Urothelium cell line (cell line): Measurements from ENCODE around the gene CRB1.
"Not testable (repeated sequence)": the region's sequence is repeated elsewhere in the genome, so short reads cannot be mapped to it uniquely, and the experiment has no call there.

Experiments used
- DNase-seq: peaks from one replicate; pipeline ENCODE4 v3.0.0; 2011; ENCODE audit warnings: low spot score, mixed read lengths
- FAIRE-seq: peaks from 2 replicates; lab custom pipeline; 2011; peaks lifted over from hg19 to GRCh38; lab: Jason Lieb, UNC

Gene CRB1

DNA sequence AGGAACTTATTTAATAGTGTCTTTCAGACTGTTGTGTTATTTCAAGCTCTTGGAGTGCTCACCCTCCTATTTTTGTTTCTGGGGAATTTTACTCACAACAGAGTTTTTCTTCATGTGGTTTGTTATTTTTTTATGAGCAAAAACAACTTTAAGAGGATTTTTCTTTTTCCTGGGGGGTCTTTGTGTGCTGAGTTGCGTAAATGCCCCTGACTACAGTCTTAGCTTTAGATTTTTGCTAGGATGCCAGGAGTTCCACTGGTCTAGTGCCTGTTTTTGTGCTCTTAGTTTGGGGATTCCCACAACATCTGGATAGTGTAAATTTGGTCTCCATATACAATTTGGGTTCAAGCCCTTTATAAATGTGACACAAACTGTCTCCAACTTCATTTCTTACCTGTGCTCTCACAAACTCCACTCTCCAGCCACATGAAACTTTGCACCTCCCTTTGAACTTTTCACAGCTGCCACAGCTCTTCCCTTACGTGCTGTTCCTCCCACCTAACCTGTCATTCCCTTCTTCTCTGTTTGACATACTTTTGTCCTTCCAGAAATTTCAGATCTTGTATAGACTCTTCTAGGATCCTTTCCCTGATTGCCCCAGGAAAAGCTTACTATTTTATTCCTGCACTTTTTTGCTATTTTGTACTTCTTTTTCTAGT, 180.2 kb downstream of the CRB1 start:
- FAIRE-seq, result no peak

DNA sequence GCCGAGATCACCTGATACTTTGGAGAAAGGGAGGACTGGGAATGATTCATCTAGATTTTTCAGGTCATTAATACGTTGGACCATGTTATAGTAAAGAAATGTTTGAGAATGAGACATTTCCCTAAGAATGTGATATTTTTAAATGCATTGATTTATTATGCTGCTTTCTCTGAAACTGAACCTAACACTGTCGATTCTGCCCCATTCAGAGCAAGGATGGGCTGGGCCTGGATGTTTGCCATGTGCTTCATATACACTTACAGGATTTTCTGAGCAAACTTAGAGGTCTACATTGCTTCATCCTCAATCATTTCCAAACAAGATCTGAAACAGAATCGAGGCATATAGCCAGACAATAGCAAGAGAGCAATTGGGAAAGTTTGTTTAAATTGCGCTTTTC, 183.3 kb downstream of the CRB1 start:
- FAIRE-seq, result no peak
- DNase-seq, result no peak

More for the DNA sequence above, 180.2 kb downstream of the CRB1 start:
- no peak for DNase-seq

DNA sequence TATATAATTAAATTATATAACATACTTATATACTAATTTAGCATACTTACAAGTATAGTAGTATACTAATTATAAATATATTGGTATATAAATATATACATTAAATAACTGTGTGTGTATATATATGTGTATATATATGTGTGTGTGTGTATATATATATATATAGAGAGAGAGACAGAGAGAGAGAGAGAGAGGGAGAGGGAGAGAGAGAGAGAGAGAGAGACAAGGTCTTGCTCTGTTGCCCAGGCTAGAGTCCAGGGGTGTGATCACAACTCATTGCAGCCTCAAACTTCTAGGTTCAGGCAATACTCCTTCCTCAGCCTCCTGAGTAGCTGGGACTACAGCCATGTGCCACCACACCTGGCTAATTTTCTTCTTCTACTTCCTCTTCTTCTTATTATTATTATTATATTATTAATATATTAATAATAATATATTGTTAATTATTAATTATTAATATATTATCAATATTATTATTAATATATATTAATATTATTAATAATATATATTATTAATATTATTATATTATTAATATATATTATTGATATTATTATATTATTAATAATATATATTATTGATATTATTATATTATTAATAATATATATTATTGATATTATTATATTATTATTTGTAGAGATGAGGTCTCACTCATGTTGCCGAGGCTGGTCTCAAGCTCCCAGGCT, 185.5 kb downstream of the CRB1 start:
- no peak for FAIRE-seq
- DNase-seq, result no peak

DNA sequence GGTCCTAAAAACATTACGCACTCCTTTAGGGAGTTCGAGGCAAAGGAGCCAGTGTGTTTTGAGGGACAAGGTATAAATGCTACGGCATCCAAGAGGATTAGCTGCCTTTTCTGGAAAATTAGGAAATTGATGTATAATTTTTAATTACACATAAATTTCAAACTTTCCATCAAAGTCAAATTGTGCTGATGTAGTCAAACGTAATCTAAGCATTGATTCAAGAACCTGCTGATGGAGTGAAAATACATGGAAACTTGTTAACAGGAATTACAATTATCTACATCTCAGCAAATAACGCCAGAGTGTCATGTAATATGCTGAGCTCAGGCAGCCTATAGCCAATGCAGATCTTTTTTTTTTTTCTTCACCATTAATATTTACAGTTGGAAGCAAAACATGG, 194.5 kb downstream of the CRB1 start:
- FAIRE-seq, result no peak
- DNase-seq, result no peak

DNA sequence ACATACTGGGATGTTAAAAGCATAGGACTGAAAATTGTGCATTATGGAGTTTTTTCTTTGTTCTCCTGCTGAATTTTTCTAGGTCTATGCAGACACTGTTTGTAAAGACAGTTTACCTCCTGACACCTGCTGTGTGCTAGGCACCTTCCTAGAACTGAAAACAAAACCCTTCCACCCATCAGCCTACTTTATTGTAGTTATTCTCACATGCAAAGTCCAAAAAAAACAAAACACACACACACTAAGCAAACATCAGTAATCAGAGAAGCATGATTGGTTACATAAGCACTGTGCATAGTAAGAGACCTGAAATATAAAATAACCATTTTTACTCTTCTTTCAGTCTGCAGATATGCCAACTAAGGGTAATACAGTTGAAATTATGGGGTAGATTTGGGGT, 195.1 kb downstream of the CRB1 start:
- no peak for DNase-seq
- FAIRE-seq, result no peak

DNA sequence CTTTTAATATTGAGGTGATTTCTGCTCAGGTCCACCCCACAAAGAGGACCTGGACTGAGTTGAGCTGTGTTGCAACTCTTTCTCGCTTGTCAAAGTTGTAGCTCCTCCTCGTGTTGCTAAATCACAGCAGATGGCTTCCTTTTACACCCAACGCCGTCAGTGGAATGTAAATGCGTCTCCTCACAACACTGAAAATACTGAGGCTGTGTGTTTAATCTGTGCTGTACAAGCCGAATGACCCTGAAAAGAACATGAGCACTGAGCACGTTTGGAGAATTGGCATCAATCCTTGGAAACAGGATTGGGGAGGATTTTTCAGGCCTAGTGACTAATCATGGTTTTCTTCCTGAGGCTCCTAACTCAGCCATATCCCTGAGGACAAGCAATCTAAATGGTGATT, 196.0 kb downstream of the CRB1 start:
- FAIRE-seq, result no peak
- no peak for DNase-seq

DNA sequence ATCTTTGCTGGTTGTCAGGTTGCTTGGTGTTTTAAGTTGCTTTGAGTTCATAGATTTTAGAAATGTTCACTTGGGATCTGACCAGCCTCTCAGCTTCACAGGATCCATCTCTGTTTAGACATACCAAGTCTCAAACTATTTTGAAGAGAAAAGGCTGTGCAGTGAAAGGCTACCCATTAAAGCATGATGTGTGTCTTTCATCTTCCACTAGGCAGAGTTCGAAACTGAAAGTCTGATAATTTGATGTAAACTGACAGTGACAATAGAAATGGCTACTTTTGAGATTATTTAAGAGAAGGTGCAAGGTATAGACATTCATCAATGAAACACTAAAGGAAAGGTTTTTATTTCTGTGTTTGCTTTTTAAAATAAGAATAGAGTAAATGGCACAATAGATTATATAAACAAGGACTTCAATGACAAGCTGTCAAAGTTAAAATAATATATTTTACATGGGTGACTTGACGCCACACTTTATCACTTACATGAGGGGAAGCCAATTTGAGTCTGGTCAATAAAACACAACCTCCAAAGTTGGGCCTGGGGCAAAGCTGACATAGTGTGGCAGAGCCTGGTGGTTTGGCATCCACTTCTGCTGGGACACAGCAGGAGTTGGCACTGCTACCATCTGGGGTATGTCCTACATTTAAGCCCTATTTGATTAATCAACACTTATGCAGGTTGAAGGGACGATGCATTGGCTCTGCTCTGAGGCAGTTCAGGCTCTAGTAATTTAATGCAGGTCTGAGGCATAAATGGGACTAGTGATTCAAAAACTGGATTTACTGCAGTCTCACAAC, 197.7 kb downstream of the CRB1 start:
- DNase-seq (no peak), FAIRE-seq (no peak)

DNA sequence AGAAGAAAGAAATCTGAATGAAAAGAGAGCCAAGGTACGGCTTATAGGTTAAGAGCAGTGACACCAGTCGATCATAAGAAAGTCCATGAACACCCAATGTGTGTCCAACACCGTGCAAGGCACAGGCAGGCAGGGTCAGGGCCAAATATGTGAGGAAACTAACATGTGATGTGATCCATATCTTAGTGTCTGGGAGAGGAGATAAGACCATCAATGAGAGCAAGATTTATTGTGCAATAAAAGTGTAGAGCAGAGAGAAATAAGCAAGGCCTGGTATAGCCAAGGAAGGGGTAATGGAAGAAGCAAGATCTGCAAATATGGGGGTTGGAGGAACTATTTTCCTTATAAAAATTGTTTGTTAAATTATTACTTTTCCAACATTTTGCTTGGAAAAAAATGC, 198.8 kb downstream of the CRB1 start:
- FAIRE-seq (no peak), DNase-seq (no peak)

DNA sequence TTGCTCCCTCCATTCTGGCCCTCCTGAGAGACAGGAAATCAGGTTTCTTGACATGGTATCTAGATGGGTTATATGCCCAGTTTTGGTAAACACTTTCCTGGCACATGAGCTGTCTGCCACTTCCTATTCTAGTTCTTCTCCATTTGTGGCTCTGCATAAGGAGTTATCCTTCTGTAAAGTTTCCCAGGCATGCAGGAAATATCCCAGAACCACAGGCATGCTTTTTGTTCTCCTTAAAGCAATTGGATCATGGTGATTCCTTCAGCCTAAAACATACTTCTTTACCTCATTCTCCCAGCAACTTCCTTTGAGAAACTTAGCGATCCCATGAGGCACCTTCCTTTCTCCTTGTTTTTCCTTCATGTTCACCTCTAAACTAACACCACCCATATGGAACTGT, 199.8 kb downstream of the CRB1 start:
- no peak for FAIRE-seq

DNA sequence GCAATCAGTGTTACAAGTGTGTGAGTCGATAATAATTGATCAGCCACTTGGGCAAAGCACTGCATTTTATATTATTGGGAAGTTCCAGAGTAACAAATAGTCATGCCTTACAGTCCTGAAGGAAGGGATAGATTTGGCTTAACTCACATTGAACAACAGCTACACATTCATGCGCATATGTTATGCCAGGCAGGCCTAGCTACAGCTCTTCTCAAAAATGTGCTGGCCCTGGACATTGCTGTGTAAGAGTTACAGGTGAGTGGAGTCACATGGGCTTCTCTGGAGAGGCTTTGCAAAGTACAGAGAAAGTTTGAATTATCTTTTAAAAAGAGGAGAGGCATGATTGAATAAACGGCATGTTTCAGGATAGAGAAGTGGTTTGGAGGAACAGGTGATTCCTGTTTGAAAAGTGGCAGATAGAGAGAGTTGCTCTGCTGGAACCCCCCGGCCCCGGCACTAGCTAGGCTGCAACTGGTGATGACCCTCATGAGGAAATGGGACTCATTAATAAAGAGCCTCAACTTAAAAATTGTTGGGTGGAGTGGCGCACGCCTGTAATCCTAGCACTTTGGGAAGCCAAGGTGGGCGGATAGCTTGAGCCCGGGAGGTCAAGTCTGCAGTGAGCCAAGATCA, 200.6 kb downstream of the CRB1 start:
- no peak for DNase-seq
- FAIRE-seq, result no peak

More for the DNA sequence above, 199.8 kb downstream of the CRB1 start:
- no peak for DNase-seq

DNA sequence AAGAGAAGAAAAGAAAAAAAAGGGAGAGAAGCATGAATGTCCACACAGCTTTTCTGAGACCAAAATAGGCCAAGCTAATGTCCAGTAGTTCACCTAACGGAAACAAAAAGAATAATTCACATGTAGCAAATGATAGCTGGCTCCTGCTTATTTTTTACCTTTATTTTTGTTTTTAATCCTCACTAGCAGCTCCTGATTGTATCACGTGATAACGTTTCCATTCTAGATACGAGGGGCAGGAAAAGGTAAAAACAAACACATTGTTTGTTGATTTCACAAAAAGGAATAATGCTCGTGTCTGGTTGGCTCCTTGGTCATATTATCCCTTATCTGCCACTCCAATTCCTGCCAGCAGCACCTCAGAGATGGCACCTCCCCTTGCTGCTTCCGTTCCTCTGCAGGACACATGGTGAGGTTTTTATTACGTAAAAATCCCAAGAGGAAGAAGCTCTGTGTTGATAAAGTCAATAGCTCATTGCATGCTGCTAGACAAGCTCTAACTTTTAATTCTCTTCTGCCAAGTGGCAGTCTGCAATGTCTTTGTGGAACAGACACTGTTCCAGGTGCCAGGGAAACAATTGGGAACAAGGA, 201.7 kb downstream of the CRB1 start:
- FAIRE-seq (no peak), DNase-seq (no peak)

DNA sequence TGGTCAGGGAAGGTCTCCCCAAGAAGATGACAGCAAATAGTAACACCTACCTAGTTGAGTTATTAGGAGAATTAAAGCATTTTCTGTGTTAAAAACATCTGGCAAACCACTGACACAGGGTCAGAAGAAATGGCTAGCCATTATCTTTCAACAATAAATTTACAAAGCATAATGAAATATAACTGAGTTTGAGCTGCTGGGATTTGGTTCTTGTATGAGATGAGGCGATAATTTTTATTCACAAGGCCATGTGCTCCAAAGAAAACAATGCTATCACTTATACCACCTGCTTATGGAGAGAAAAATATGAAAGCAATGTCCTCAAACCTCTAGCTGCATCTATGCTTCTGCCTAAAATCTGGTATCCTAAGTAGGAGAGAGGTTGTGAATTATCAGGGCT, 202.3 kb downstream of the CRB1 start:
- DNase-seq, result no peak

DNA sequence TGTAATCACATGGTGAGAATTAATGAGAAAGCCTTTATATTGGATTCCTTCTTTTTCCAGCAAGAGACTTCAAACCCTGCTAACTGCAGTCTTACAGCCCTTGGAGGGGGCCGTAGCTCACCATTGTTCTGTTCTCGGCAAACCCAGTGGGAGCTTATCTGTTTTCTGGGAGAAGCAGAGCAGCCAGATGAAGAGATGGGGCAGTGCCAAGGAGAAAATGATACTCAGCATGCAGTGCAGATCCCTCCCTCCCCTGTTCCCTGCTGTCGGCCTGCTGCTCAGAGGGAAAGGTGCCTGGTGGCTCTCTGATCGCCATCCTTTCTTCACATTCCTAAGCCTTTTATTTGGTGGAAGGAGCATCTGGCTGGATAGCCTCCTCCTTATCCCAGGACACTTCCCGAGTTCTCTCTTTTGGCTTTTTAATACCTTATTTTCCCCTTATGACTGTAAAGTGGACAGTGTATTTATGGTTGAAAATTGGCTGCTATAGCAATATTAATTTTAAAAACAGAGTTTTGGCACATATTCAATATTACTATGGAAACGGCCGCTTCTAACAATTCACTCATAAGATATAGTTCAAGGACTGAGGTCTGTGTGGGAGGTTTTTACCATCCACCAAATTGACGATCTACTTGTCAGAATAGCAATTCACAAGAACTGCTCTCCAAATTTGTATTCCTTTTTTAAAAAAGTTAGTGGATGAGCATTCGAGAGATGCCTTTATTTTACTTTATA, 203.4 kb downstream of the CRB1 start:
- no peak for FAIRE-seq

More for the DNA sequence above, 202.3 kb downstream of the CRB1 start:
- no peak for FAIRE-seq

DNA sequence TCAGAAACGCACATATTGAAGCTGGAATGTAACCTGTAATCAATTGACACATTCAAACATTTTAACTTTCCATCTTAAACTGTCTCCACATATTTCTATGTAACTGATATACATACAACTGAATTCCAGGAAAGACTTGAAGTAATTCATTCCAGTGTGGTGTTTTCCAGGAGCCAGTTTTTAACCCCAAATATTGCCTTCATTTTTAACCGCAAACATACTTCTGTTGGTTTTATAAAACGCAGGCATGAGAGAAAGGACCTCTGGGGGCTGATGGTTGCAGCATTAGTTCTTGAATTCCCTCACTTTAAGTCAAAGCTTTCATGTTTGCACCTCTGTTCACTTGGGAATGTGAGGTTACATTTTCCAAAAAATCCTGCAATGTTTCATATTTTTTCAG, 204.1 kb downstream of the CRB1 start:
- DNase-seq, result no peak
- no peak for FAIRE-seq

More for the DNA sequence above, 203.4 kb downstream of the CRB1 start:
- DNase-seq, result no peak

DNA sequence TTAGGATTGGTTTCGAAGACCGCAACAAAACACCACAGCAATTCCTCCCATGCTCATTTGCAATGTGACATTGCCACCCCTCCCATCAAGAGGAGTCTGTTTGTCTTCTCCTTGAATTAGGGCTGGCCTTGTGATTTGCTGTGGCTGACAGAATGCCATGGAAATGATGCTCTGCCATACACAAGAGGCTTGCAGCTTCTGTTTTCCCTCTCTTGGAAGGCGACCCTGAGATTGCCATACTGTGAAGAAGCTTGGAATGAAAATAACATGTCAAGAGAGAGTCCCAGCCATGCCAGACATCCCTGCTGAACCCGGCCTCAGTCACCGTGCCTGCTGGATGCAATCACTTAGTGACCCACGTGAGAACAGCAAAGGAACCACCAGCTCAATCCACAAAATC, 212.4 kb downstream of the CRB1 start:
- DNase-seq (no peak), FAIRE-seq (no peak)

DNA sequence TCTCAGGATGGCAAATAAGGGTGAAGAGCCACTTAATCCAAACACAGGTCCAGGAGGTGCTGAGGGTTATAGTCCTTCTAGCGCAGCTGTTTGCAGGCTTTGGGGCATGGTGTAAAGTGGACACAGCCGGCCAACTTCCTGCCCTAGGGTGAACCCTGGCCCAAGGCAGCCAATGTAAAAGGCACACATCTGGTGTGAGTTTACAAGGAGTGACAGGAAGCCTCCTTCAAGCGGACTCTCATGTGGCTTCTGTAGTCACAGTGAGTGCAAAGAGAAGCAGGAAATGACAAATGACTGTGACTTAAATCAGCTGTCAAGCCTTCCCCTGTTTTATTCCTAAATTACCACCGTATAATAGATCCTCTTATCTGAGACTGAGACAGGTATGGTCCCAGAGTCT, 213.0 kb downstream of the CRB1 start:
- DNase-seq (no peak), FAIRE-seq (no peak)

DNA sequence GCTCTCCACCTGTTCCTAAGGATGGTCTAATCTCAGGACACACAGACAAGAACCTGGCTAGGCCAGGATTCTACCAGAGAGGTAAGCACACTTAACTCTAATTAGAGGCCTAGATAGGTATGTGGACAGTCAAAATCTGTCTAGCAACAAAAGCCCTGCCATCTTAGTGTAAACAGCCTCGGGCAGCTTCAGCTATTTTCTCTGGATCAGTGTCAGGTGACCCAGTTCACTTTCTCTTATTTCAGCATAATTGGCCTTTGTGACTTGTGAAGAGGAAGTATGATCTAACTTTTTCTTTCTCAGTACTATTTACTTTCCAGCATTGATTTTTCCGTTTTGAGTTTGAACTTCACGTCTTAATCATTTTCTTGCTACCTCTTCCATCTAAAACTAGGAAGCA, 217.7 kb downstream of the CRB1 start:
- DNase-seq (no peak), FAIRE-seq (no peak)

DNA sequence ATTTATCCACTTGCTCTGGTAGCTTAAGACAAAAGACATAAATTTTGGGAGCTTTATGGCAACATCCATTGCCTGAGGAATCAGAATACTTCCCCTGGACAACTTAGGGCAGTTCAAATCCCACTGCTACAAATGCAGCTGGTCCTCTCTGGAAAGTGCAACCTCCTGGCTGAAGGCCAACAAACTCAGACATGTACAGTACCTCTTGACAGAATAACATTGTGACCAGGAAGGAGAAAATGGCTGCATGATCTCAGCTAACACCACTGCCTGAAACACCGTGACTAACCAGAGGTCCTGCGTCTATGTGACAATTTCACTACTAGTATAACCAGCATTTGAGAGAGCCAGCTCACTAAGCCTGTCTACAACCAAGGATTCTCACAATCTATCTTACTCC, 218.9 kb downstream of the CRB1 start:
- no peak for DNase-seq
- FAIRE-seq, result no peak

DNA sequence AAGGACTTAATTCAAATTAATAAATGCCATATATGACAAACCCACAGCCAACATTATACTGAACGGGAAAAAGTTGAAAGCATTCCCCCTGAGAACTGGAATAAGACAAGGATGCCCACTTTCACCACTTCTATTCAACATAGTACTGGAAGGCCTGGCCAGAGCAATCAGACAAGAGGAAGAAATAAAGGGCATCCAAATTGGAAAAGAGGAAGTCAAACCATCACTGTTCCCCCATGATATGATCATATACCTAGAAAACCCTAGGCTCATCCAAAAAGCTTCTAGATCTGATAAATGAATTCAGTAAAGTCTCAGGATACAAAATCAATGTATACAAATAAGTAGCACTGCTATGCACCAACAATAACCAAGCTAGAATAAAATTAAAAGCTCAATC, 223.5 kb downstream of the CRB1 start:
- not testable (repeated sequence) for FAIRE-seq

DNA sequence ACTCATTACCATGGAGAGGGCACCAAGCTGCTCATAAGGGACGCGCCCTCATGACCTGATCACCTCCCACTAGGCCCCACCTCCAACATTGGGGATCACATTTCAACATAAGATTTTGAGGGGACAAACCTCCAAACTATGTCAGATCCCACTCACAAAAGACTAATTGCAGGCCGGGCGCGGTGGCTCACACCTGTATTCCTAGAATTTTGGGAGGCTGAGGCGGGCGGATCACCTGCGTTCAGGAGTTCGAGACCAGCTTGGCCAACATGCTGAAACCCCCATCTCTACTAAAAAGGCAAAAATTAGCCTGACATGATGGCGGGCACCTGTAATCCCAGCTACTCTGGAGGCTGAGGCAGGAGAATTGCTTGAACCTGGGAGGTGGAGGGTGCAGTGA, 228.7 kb downstream of the CRB1 start:
- FAIRE-seq, result no peak
- DNase-seq, result no peak

More for the DNA sequence above, 223.5 kb downstream of the CRB1 start:
- not testable (repeated sequence) for DNase-seq
